HepG2 (cell line): Measurements from ENCODE around the gene MIGA2. TPM values are rescaled to one million over a fixed set of nuclear protein-coding genes. Genes with fewer than 3 reads are reported as not detected.

ENCODE experiments used
- CCAR2 ChIP-seq: fragments of 200-400 bp; formaldehyde crosslinking; optimal IDR thresholded peaks from 2 replicates; pipeline ENCODE3; 2018; ENCODE audit warnings: low read depth, mild to moderate bottlenecking, low read length, moderate library complexity
- CENPBD1 ChIP-seq: sonication (generic); formaldehyde crosslinking; IDR thresholded peaks from 2 replicates; pipeline ENCODE4 v1.8.0; 2022; ENCODE audit warnings: missing genetic modification reagents, low read depth, mild to moderate bottlenecking, borderline replicate concordance
- CERS6 ChIP-seq: sonication (generic); formaldehyde crosslinking; IDR thresholded peaks from 2 replicates; pipeline ENCODE4 v1.5.0; 2020; ENCODE audit warnings: missing genetic modification reagents
- IKZF1 ChIP-seq: fragments of 450-650 bp; IDR thresholded peaks from 2 replicates; pipeline ENCODE4 v1.7.1; 2016
- IKZF4 ChIP-seq: sonication (generic); formaldehyde crosslinking; IDR thresholded peaks from 2 replicates; pipeline ENCODE4 v1.5.1; 2020; ENCODE audit warnings: borderline replicate concordance, mild to moderate bottlenecking, low read depth, missing genetic modification reagents; ENCODE audit errors: not compliant biosample characterization
- NCOA1 ChIP-seq: sonication (generic); formaldehyde crosslinking; IDR thresholded peaks from 2 replicates; pipeline ENCODE4 v1.9.0; 2021; ENCODE audit warnings: missing genetic modification reagents
- PATZ1 ChIP-seq: sonication (generic); formaldehyde crosslinking; IDR thresholded peaks from 2 replicates; pipeline ENCODE4 v1.4.0; 2020; ENCODE audit warnings: missing genetic modification reagents
- SETDB1 ChIP-seq: sonication (generic); formaldehyde crosslinking; IDR thresholded peaks from 2 replicates; pipeline ENCODE4 v1.5.1; 2020; ENCODE audit warnings: missing genetic modification reagents, mild to moderate bottlenecking, borderline replicate concordance
- SNAPC5 ChIP-seq: sonication (generic); formaldehyde crosslinking; IDR thresholded peaks from 2 replicates; pipeline ENCODE4 v1.8.1; 2023; ENCODE audit warnings: mild to moderate bottlenecking, missing genetic modification reagents, borderline replicate concordance
- THYN1 ChIP-seq: sonication (generic); formaldehyde crosslinking; IDR thresholded peaks from 2 replicates; pipeline ENCODE4 v1.8.1; 2023; ENCODE audit warnings: low read depth, mild to moderate bottlenecking, moderate library complexity, missing genetic modification reagents, borderline replicate concordance
- ZFP62 ChIP-seq: sonication (generic); formaldehyde crosslinking; IDR thresholded peaks from 2 replicates; pipeline ENCODE4 v1.4.0; 2020; ENCODE audit warnings: missing genetic modification reagents
- ZFX ChIP-seq: sonication (generic); formaldehyde crosslinking; IDR thresholded peaks from 2 replicates; pipeline ENCODE4 v1.4.0; 2020; ENCODE audit warnings: mild to moderate bottlenecking, low read depth, missing genetic modification reagents, moderate library complexity
- ZNF124 ChIP-seq: sonication (generic); formaldehyde crosslinking; IDR thresholded peaks from 2 replicates; pipeline ENCODE4 v1.4.0; 2020; ENCODE audit warnings: missing genetic modification reagents
- ZNF205 ChIP-seq: IDR thresholded peaks from 2 replicates; pipeline ENCODE4 v1.6.1; 2018; ENCODE audit warnings: missing biosample characterization, missing genetic modification reagents
- ZNF501 ChIP-seq: sonication (generic); formaldehyde crosslinking; IDR thresholded peaks from 2 replicates; pipeline ENCODE4 v1.5.1; 2020; ENCODE audit warnings: mild to moderate bottlenecking, moderate library complexity, missing genetic modification reagents
- ZNF687 ChIP-seq: sonication (generic); formaldehyde crosslinking; IDR thresholded peaks from 2 replicates; pipeline ENCODE4 v1.5.1; 2020; ENCODE audit warnings: mild to moderate bottlenecking, missing genetic modification reagents, moderate library complexity
- ZNF749 ChIP-seq: sonication (generic); formaldehyde crosslinking; IDR thresholded peaks from 2 replicates; pipeline ENCODE4 v1.8.0; 2022; ENCODE audit warnings: mild to moderate bottlenecking, missing genetic modification reagents, moderate library complexity, borderline replicate concordance
- polyA plus RNA-seq, 8 experiments: library from polyadenylated mRNA; depleted of rRNA in 3 of 8; stranded (reverse) in 7 of 8; unstranded in 1 of 8; fragments of >200 nt; fragmentation: Illumina TruSeq in 4 of 8; extraction: Trizol in 4 of 8; gene quantifications; 2 replicates each; pipeline versions ENCODE4 v1.2.1 to v1.2.3, GENCODE V29; 2011 to 2016; ENCODE audit warnings: low read depth in 4 of 8, missing spikeins in 1 of 8, mixed read lengths in 1 of 8; ENCODE audit not compliant: insufficient read depth in 1 of 8
- total RNA-seq, 5 experiments: library from RNA; depleted of rRNA; stranded (reverse); fragments of >200 nt; fragmentation: Illumina TruSeq; extraction: Trizol; gene quantifications; 2 replicates each; pipeline ENCODE4 v1.2.3, GENCODE V29; 2016; ENCODE audit warnings: low read depth in 1 of 5
- TF ChIP-seq, protein P1 (sequence below): sonication (generic); formaldehyde crosslinking; IDR thresholded peaks from 2 replicates; pipeline ENCODE4 v1.9.0; 2022; ENCODE audit warnings: missing genetic modification reagents, mild to moderate bottlenecking, borderline replicate concordance

The MIGA2 gene
- total and polyA plus RNA-seq, 2 of the 13 experiments (the other 11 are each of a cell fraction or from before 2014, with no cell fraction given), result 10.8 to 17.1 TPM

GRCh38 chr9:129102791-129103594 is 66.6 kb downstream of the MIGA2 start (continued):
- TF ChIP-seq THYN1 (CRISPR knock-in tag) (no peak), ZFX (peak; percentile 37; the same call in 1 of the 2 replicates), IKZF4 (CRISPR knock-in tag) (no peak), IKZF1 (no peak), PATZ1 (CRISPR knock-in tag) (0 out of 2 replicates have a peak, but pooled peaks have one; percentile 20), SNAPC5 (no peak), ZNF501 (CRISPR knock-in tag) (0 out of 2 replicates have a peak, but pooled peaks have one; percentile 26), CERS6 (CRISPR knock-in tag) (no peak), NCOA1 (CRISPR knock-in tag) (no peak), CCAR2 (no peak), CENPBD1 (CRISPR knock-in tag) (no peak), ZNF124 (CRISPR knock-in tag) (no peak), ZNF749 (CRISPR knock-in tag) (no peak), SETDB1 (CRISPR knock-in tag) (no peak), ZNF687 (CRISPR knock-in tag) (peak; percentile 37; the same call in 1 of the 2 replicates), ZNF205 (CRISPR knock-in tag) (no peak), ZFP62 (no peak)
- TF ChIP-seq, protein P1, sequence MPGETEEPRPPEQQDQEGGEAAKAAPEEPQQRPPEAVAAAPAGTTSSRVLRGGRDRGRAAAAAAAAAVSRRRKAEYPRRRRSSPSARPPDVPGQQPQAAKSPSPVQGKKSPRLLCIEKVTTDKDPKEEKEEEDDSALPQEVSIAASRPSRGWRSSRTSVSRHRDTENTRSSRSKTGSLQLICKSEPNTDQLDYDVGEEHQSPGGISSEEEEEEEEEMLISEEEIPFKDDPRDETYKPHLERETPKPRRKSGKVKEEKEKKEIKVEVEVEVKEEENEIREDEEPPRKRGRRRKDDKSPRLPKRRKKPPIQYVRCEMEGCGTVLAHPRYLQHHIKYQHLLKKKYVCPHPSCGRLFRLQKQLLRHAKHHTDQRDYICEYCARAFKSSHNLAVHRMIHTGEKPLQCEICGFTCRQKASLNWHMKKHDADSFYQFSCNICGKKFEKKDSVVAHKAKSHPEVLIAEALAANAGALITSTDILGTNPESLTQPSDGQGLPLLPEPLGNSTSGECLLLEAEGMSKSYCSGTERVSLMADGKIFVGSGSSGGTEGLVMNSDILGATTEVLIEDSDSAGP (CRISPR knock-in tag), result peak; percentile 14; the same call in 1 of the 2 replicates
